SK-N-SH (cell line): ENCODE data around the gene PTPN23. TPM values are rescaled to one million over a fixed set of nuclear protein-coding genes. Genes with fewer than 3 reads are reported as not detected.

ENCODE experiments used
- CTCF ChIA-PET: fragments of 300-600, 350-600 bp; formaldehyde crosslinking; extraction: SDS; loops from one replicate; lab custom pipeline; 2021; lab: Yijun Ruan, JAX
- POLR2A ChIA-PET: fragments of 350-600 bp; sonication (Branson Sonifier 250); formaldehyde crosslinking; extraction: SDS; loops from one replicate; lab custom pipeline; 2020; ENCODE audit warnings: antibody characterized with exemption, inconsistent platforms; lab: Yijun Ruan, JAX
- DNase-seq: peaks from one replicate; pipeline ENCODE4 v3.0.0; 2012
- H2AFZ ChIP-seq: fragments of 200-600 bp; sonication (generic); 2 replicates; pipeline ENCODE4 v1.8.1; 2016; ENCODE audit warnings: antibody characterized with exemption, mild to moderate bottlenecking, low read depth
- H3F3A ChIP-seq: fragments of 200-600 bp; sonication (generic); replicated peaks from 2 replicates; pipeline ENCODE3; 2016; ENCODE audit warnings: antibody characterized with exemption, mild to moderate bottlenecking; ENCODE audit not compliant: insufficient read depth
- H3K27ac ChIP-seq, 2 experiments: fragments of 200-500 bp in 1 of 2; fragments of 200-600 bp in 1 of 2; sonication (Bioruptor generic) in 1 of 2; sonication (generic), shearing (Covaris generic) in 1 of 2; 2 replicates each; pipeline versions ENCODE4 v1.5.1 to v1.6.1; 2014 to 2016; ENCODE audit warnings: low read depth in 2 of 2, inconsistent platforms in 1 of 2, low read length in 1 of 2, mild to moderate bottlenecking in 1 of 2, mixed read lengths in 1 of 2
- H3K27me3 ChIP-seq: fragments of 200-600 bp; sonication (generic), shearing (Covaris generic); 2 replicates; pipeline ENCODE4 v1.6.1; 2016; ENCODE audit warnings: mixed run types; ENCODE audit not compliant: insufficient read depth
- H3K36me3 ChIP-seq, 2 experiments: fragments of 200-500 bp in 1 of 2; fragments of 200-600 bp in 1 of 2; sonication (Bioruptor generic) in 1 of 2; sonication (generic) in 1 of 2; replicated peaks in 1 of 2; 2 replicates each; pipeline versions ENCODE3 to v1.5.1; 2014 to 2016; ENCODE audit warnings: low read length in 1 of 2, mild to moderate bottlenecking in 1 of 2; ENCODE audit not compliant: insufficient read depth in 2 of 2, control insufficient read depth in 1 of 2
- H3K4me1 ChIP-seq, 2 experiments: fragments of 200-500 bp in 1 of 2; fragments of 200-600 bp in 1 of 2; sonication (Bioruptor generic) in 1 of 2; sonication (generic), shearing (Covaris generic) in 1 of 2; 2 replicates each; pipeline versions ENCODE4 v1.5.1 to v1.6.1; 2014 to 2016; ENCODE audit warnings: low read depth in 1 of 2, low read length in 1 of 2, mixed run types in 1 of 2; ENCODE audit not compliant: insufficient read depth in 2 of 2, control insufficient read depth in 1 of 2
- H3K4me2 ChIP-seq: fragments of 200-600 bp; sonication (generic), shearing (Covaris generic); 2 replicates; pipeline ENCODE4 v1.6.1; 2017; ENCODE audit warnings: mixed run types
- H3K4me3 ChIP-seq, 2 experiments: fragments of 200-500 bp in 1 of 2; fragments of 200-600 bp in 1 of 2; sonication (Bioruptor generic) in 1 of 2; sonication (generic), shearing (Covaris generic) in 1 of 2; 2 replicates each; pipeline versions ENCODE4 v1.5.1 to v1.8.1; 2014 to 2016; ENCODE audit warnings: low read depth in 2 of 2, inconsistent platforms in 1 of 2, low read length in 1 of 2, mild to moderate bottlenecking in 1 of 2, mixed read lengths in 1 of 2, moderate library complexity in 1 of 2
- H3K79me2 ChIP-seq: fragments of 200-600 bp; sonication (generic); 2 replicates; pipeline ENCODE4 v1.8.1; 2017; ENCODE audit warnings: mild to moderate bottlenecking; ENCODE audit not compliant: insufficient read depth
- H3K9ac ChIP-seq: fragments of 200-600 bp; sonication (generic); 2 replicates; pipeline ENCODE4 v1.6.1; 2017; ENCODE audit warnings: mixed run types
- H3K9me2 ChIP-seq: fragments of 200-600 bp; sonication (generic); 2 replicates; pipeline ENCODE4 v1.6.1; 2017; ENCODE audit warnings: mixed run types
- H3K9me3 ChIP-seq: fragments of 200-600 bp; sonication (generic); 2 replicates; pipeline ENCODE4 v1.6.1; 2017; ENCODE audit warnings: mixed run types, mild to moderate bottlenecking, moderate library complexity
- H4K20me1 ChIP-seq: fragments of 200-600 bp; sonication (generic); 2 replicates; pipeline ENCODE4 v1.6.1; 2017; ENCODE audit warnings: mild to moderate bottlenecking, mixed run types; ENCODE audit not compliant: insufficient read depth
- ELF1 ChIP-seq: IDR thresholded peaks from 2 replicates; pipeline ENCODE4 v1.4.0; 2012
- EP300 ChIP-seq, 2 experiments: IDR thresholded peaks; 2 replicates each; pipeline versions ENCODE4 v1.4.0 to v1.6.1; 2012; ENCODE audit warnings: borderline replicate concordance in 1 of 2, low read depth in 1 of 2, low read length in 1 of 2
- FOSL2 ChIP-seq: IDR thresholded peaks from 2 replicates; pipeline ENCODE4 v1.4.0; 2012; ENCODE audit warnings: low read depth, mild to moderate bottlenecking, moderate library complexity, borderline replicate concordance
- FOXJ3 ChIP-seq: sonication (generic); formaldehyde crosslinking; IDR thresholded peaks from 2 replicates; pipeline ENCODE4 v1.5.1; 2020; ENCODE audit warnings: mild to moderate bottlenecking, missing genetic modification reagents
- GABPA ChIP-seq: IDR thresholded peaks from 2 replicates; pipeline ENCODE4 v1.4.0; 2012; ENCODE audit warnings: low read depth, mild to moderate bottlenecking
- GATA2 ChIP-seq: sonication (generic); formaldehyde crosslinking; IDR thresholded peaks from 2 replicates; pipeline ENCODE4 v1.5.0; 2020; ENCODE audit warnings: mild to moderate bottlenecking, missing genetic modification reagents
- MXI1 ChIP-seq: IDR thresholded peaks from 2 replicates; pipeline ENCODE4 v1.6.1; 2012; ENCODE audit warnings: mild to moderate bottlenecking, low read depth, low read length, improper control_type of control experiment
- NRF1 ChIP-seq: IDR thresholded peaks from 2 replicates; pipeline ENCODE4 v1.6.1; 2012; ENCODE audit warnings: low read depth, mild to moderate bottlenecking, low read length
- PBX3 ChIP-seq: IDR thresholded peaks from 2 replicates; pipeline ENCODE4; 2012
- RAD21 ChIP-seq: IDR thresholded peaks from 2 replicates; pipeline ENCODE4 v1.6.1; 2012; ENCODE audit warnings: mild to moderate bottlenecking, low read length
- RCOR1 ChIP-seq: fragments of 150-350 bp; IDR thresholded peaks from 2 replicates; pipeline ENCODE4 v1.6.1; 2017; ENCODE audit warnings: antibody characterized with exemption, low read length
- RFX5 ChIP-seq: IDR thresholded peaks from 2 replicates; pipeline ENCODE4 v1.6.1; 2012; ENCODE audit warnings: mild to moderate bottlenecking, improper control_type of control experiment, low read length
- SMC3 ChIP-seq: IDR thresholded peaks from 2 replicates; pipeline ENCODE4 v1.6.1; 2012; ENCODE audit warnings: low read depth, low read length, improper control_type of control experiment
- TCF12 ChIP-seq: IDR thresholded peaks from 2 replicates; pipeline ENCODE4 v1.4.0; 2012
- TEAD4 ChIP-seq: IDR thresholded peaks from 2 replicates; pipeline ENCODE4 v1.4.0; 2012; ENCODE audit warnings: mild to moderate bottlenecking, borderline replicate concordance; ENCODE audit not compliant: insufficient read depth
- ZBTB33 ChIP-seq: IDR thresholded peaks from 2 replicates; pipeline ENCODE4 v1.4.0; 2012; ENCODE audit warnings: low read depth, borderline replicate concordance
- WGBS: methylation state at CpG from one replicate; pipeline ENCODE4 v1.1.6; 2017; ENCODE audit warnings: low lambda C conversion rate; 5-methylcytosine and 5-hydroxymethylcytosine counted together
- polyA plus RNA-seq, 3 experiments: library from polyadenylated mRNA; depleted of rRNA; stranded (reverse); fragments of >200 nt; gene quantifications; 2 replicates each; pipeline ENCODE4 v1.2.3, GENCODE V29; 2012
- TF ChIP-seq, protein P1 (sequence below): fragments of 150-350 bp; IDR thresholded peaks from 2 replicates; pipeline ENCODE4 v1.6.1; 2016; ENCODE audit warnings: mild to moderate bottlenecking, low read depth, low read length

Gene PTPN23
- polyA plus RNA-seq, 1 of the 3 experiments (the other 2 are of a cell fraction), result 10.9 TPM

GRCh38 chr3:47443611-47443995 is 62.8 kb downstream of the PTPN23 start:
- Histone ChIP-seq H3K9ac (no peak overlapping the region), H3F3A (no peaks in the 10 kb centered on the region), H3K27me3 (no peaks in the 10 kb centered on the region), H4K20me1 (no peaks in the 10 kb centered on the region), H3K9me3 (no peaks in the 10 kb centered on the region), H2AFZ (no peak overlapping the region), H3K4me1 (no peaks in the 10 kb centered on the region; a peak in 1 of 4 replicates), H3K4me2 (peak overlapping the region; percentile 4; the same call in 1 of the 2 replicates), H3K27ac (no peak overlapping the region; a peak in 1 of 4 replicates), H3K4me3 (no peak overlapping the region), H3K79me2 (peaks cover 49% of the 10 kb centered on the region), H3K36me3 (peaks cover 0 to 22% of the 10 kb centered on the region in 2 experiments)
- WGBS, result 89% methylated on average over 5 of the region's 5 CpGs
- no peak for DNase-seq
- CTCF ChIA-PET, result interaction anchor here (0.7 to 2.8 kb wide), 3 partner anchors 17 to 31 kb away, joined by 3 to 13 read pairs (median 7); no protein-coding TSS in a partner anchor
- TF ChIP-seq ELF1 (no peak), EP300 (IDR thresholded peaks at IDR 0.05; ENCODE audit: borderline replicate concordance in 1 of 2, low read depth in 1 of 2, low read length in 1 of 2) (no peak), PBX3 (no peak), SMC3 (no peak), GABPA (no peak), ZBTB33 (no peak), RFX5 (no peak), RCOR1 (no peak), RAD21 (no peak), TEAD4 (no peak), FOSL2 (no peak), NRF1 (no peak), MXI1 (no peak)
- TF ChIP-seq, protein P1, sequence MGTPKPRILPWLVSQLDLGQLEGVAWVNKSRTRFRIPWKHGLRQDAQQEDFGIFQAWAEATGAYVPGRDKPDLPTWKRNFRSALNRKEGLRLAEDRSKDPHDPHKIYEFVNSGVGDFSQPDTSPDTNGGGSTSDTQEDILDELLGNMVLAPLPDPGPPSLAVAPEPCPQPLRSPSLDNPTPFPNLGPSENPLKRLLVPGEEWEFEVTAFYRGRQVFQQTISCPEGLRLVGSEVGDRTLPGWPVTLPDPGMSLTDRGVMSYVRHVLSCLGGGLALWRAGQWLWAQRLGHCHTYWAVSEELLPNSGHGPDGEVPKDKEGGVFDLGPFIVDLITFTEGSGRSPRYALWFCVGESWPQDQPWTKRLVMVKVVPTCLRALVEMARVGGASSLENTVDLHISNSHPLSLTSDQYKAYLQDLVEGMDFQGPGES, result no peak
- TF ChIP-seq, all 33 proteins: peak for 0
- no peaks in the 10 kb centered on the region for H3K9me2 ChIP-seq
- POLR2A ChIA-PET, result no interaction called here

GRCh38 chr3:47444103-47444502 is 63.3 kb downstream of the PTPN23 start:
- Histone ChIP-seq H3K79me2 (peaks cover 49% of the 10 kb centered on the region), H3F3A (no peaks in the 10 kb centered on the region), H3K4me1 (no peaks in the 10 kb centered on the region; a peak in 1 of 4 replicates), H3K36me3 (peaks cover 0 to 17% of the 10 kb centered on the region in 2 experiments), H3K4me2 (no peak overlapping the region), H2AFZ (no peak overlapping the region), H3K9me2 (no peaks in the 10 kb centered on the region), H3K27ac (no peak overlapping the region; a peak in 1 of 4 replicates), H3K9me3 (no peaks in the 10 kb centered on the region), H3K9ac (no peak overlapping the region), H3K4me3 (no peak overlapping the region), H4K20me1 (no peaks in the 10 kb centered on the region), H3K27me3 (no peaks in the 10 kb centered on the region)
- ChIA-PET CTCF (interaction anchor here (2.2 to 2.8 kb wide), 2 partner anchors 23 to 31 kb away, joined by 7 to 13 read pairs; no protein-coding TSS in a partner anchor), POLR2A (no interaction called here)
- no peak for DNase-seq
- WGBS, result 92% methylated on average over 5 of the region's 5 CpGs
- no peak for TF ChIP-seq FOXJ3 (CRISPR knock-in tag)
- TF ChIP-seq GATA2 (CRISPR knock-in tag), result no peak
- TF ChIP-seq TCF12, result no peak
- TF ChIP-seq FOSL2, result no peak
- TF ChIP-seq RCOR1, result no peak
